Mesenteric fat pad (tissue), 1 donor: ENCODE results near the gene UBAP1L. TPM values are rescaled to one million over a fixed set of nuclear protein-coding genes. Genes with fewer than 3 reads are reported as not detected.
"Not testable (repeated sequence)": the region's sequence is repeated elsewhere in the genome, so short reads cannot be mapped to it uniquely, and the experiment has no call there.

ENCODE experiments used
- DNase-seq: peaks from one replicate; pipeline ENCODE4 v3.0.0-alpha.2; 2020; ENCODE audit warnings: low spot score
- long read RNA-seq: library from polyadenylated mRNA; unstranded; transcript quantifications from one replicate; pipeline ENCODE4 v2.0.0, GENCODE V29; 2020
- total RNA-seq: library from RNA; stranded (reverse); fragmentation: NEBNext Ultra II Directional; extraction: Animal tissue kit (Norgen Biotek cat#: 25700); gene quantifications from one replicate; pipeline ENCODE4 v1.2.1, GENCODE V29; 2021
- donor health status: DM: yes; HTN: yes; CAD: no.

UBAP1L gene
- total RNA-seq = 3.9 TPM
- long read RNA-seq, full-length matches to known transcripts = 1 of 2 reads
- long read RNA-seq, partial matches to known transcripts = 0 of 2 reads
- long read RNA-seq, other reads (novel, unspliced or antisense) = 1 of 2 reads

DNA sequence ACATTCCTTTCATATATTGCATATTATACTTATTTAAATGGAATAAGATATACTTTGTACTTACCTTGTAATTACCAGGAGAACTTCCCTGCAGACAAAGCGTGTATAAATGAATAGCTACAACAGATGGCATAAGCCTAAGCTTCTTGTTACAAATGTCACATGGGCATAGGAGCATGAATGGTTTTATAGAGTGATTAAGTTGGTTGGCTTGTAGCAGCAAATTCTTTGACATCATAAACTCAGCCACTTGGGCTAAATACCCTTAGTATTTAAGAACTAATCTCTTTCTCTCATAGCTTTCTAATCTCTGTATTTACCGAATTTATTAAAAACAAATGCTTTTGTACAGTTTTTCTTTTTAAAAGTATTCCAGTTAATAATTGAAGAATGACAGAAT is at the start of gene UBAP1L:
Gene UBAP1L (minus strand): TSS at position 115 of the 400 bp plus-strand sequence. CDS start 8,985 bp downstream, outside the sequence.
- no peak for DNase-seq

DNA sequence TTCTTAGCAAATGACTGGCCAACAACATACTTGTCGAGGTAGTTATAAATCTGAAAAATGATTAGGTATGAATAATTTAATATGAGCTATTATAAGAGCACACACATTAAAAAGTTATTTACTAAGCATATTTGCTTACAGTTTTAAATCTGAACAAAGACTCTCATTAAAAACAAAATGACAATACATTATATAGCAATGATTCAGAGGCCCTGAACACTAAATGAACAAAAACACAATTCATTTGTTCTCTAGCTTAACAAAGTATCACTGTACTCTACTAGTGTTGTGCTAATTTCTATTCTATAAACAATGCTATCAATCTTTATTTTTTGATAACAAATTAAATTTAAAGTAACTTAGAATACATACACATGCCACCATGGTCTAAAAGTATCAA is 49.1 kb upstream of the UBAP1L start:
- no peak for DNase-seq

- DNase-seq = no peak
Measured at GRCh38 chr15:65163041-65163440, 48.0 kb upstream of the UBAP1L start.

GRCh38 chr15:65156692-65157091 is 41.7 kb upstream of the UBAP1L start:
- DNase-seq = no peak

DNA sequence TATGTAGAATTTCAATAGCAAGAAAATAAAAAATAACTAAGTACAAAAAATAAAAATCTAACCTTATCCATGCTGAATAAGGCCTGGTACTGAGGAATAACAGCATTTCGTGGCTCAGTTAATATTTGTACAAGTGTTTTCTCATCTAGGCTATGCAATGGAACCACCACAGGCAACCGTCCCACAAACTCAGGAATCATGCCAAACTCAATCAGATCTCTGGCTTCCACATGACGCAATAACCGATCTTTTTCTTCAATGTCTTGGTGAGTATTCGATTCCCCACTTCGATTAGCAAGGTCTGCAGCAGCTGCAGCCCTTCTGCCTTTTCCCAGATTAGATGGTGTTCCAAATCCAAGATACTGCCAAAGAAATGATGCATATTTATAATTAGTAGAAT is 39.7 kb upstream of the UBAP1L start:
- DNase-seq = no peak

DNA sequence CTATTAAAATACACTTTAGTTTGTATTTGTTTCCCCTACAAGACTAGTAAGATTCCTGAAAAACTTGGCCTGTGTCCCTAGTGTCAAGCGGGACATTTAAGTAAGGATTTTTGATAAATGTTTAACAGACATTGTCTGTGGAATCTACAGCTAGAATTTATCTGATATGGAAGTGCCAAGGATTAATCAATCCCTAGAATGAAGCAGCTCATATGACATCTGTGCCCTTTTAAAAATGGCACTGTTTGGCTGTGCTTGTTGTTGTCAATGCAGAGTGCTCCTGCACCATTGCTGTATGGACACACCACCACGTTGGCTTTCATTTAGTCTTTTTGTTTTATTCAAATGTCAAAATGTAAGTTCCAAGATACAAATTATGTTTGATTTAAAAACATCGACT is 32.9 kb upstream of the UBAP1L start:
- no peak for DNase-seq

DNA sequence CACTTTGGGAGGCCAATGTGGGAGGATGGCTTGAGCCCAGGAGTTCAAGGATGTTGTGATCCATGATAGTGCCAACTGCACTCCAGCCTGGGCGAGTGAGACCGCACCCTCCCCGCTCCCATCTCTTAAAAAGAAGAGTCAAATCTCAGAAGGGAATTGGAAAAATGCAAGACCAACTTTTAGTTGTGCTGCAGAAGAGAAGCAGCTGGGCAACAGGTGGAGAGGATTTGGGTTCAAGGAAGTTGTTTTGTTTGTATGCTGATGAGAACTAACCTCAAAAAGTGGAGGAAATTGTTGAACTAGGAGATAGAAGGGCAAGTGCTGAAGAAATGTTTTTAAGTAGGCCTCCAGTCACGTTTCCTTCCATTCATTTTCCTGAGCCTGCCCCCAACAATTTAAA is 31.4 kb upstream of the UBAP1L start:
- DNase-seq = no peak

DNA sequence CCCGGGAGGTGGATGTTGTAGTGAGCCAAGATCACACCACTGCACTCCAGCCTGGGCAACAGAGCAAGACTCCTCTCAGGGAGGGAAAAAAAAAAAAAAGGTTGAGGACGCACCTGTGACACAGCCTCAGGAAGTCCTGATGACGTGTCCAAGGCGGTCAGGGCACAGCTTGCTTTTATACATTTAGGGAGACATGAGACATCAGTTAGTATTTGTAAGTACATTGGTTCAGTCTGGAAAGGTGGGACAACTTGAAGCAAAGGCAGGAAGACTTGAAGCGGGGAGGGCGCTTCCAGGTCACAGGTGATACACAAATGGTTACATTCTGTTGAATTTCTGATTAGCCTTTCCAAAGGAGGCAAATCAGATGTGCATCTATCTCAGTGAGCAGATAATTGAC is 23.6 kb upstream of the UBAP1L start:
- not testable (repeated sequence) for DNase-seq

DNA sequence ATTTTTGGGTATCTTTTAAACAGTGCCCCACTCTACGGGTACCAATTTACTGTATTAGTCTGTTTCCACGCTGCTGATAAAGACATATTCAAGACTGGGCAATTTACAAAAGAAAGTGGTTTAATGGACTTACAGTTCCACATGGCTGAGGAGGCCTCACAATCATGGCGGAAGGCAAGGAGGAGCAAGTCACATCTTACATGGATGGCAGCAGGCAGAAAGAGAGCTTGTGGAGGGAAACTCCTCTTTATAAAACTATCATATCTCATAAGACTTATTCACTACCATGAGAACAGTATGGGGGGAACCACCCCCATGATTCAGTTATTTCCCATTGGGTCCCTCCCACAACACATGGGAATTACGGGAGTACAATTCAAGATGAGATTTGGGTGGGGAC is 22.9 kb upstream of the UBAP1L start:
- not testable (repeated sequence) for DNase-seq

DNA sequence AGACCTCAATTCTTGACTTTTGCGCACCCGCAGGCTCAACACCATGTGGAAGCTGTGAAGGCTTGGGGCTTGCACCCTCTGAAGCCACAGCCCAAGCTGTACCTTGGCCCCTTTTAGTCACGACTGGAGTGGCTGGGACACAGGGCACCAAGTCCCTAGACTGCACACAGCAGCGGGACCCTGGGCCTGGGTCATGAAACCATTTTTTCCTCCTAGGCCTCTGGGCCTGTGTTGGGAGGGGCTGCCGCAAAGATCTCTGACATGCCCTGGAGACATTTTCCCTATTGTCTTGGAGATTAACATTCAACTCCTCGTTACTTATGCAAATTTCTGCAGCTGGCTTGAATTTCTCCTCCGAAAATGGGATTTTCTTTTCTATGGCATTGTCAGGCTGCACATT is 22.1 kb upstream of the UBAP1L start:
- DNase-seq = not testable (repeated sequence)

DNA sequence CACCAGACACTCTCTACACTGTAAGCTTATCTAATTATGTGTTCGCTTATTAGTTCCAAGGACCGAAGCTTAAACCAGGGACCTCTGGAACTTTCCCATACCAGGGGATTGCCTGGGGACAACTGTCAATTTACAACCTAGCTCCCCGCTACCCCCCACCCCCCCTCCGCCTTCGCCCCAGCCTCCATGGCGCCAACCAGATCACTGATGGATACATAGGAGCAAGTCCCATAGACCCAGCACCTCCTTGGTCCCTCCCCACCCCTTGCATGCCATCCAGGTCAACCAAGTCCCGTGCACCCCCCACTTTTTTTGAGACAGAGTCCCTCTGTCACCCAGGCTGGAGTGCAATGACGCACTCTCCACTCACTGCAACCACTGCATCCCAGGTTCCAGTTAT is 19.5 kb upstream of the UBAP1L start:
- no peak for DNase-seq

DNA sequence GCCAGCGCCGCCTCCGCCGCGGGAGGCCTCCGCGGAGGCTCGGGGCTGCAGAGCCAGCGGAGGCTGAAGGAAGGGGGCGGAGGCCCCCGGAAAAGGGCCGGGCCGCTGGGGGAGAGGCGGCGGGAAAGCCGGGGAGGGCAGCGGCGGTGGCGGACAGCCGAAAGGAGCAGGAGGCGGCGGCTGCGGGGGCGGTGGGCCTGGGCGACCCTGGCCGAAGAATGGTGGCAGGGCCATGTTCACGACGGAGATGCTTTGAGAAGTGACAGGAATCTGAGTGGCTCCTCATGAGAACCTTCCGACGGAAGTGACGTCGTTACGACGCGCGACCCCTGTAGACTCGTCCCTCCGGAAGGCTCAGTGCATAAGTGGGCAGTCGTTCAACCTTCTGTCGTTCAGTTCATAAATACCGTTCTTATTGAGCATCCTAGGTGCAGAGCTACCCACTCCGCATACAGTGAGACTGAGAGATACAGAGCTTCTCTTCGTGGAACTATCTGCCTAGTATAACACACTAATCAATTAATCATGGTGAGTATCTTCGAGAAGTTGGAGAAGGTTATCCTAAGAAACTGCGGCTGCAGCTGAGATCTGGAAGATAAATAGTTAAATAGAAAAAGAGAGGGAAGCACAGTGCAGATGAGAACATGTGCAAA is 18.7 kb upstream of the UBAP1L start, which contains the start of gene PDCD7:
Gene PDCD7 (minus strand): TSS at position 261 of the 653 bp plus-strand sequence. CDS start 27 bp downstream, at position 234.
- no peak for DNase-seq

GRCh38 chr15:65132878-65133547 is 18.0 kb upstream of the UBAP1L start:
- no peak for DNase-seq

DNA sequence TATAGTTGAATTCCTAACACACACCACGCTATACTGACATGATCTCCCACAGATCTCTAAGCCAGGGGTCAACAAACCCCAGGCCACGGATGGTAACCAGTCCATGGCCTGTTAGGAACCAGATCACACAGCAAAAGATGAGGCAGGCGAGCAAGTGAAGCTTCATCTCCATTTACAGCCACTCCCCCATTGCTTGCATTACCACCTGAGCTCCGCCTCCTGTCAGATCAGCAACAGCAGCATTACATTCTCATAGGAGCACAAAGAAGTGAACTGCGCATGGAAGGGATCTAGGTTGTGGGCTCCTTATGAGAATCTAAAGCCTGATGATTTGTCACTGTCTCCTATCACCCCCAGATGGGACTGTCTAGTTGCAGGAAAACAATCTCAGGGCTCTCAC is 15.9 kb upstream of the UBAP1L start:
- DNase-seq = no peak

DNA sequence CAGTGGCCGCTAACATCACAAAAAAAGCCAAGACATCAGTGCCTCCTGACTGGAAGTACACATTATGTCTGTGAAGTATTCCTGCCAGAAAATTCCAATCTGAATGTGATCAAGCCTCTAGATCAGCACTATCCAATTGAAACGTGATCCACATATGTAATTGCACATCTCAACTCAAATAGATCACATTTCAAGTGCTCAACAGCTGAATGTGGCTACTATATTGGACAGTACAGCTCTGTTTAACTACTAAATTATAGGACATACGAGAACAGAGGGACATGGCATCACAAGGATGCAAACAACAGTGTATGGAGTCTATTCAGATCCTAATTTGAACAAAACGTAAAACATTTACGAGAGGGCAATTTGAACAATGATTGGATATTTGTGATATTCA is 542 bp upstream of the UBAP1L start:
- DNase-seq = no peak

DNA sequence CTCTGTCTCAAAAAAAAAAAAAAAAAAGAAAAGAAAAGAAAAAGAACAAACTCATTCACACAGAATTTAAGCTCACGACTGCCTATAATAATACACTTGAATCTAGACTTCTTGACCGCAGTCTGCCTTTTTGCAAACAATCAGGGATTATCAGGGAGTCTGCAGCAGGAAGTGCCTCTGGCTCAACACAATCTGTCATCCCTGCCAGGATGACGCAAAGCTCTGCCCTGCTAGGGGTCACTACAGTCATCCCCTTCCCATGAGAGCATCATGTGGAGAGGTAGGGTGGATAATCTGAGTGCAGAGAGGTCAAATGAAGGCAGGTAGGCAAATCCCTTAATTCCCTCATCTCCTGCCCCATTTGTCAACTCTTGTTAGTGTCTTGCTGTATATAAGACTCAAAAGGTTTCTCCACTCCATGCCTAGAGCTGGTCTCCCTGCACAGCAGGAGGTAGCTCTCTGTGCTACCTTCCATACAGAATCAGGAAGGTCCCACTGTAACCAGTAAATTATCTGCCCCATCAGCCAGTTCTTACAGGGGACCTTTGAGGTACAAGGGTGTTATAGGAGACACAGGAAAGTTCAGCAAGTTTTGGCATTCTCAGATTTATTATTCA is 4.2 kb downstream of the UBAP1L start:
- peak; percentile 30 for DNase-seq

DNA sequence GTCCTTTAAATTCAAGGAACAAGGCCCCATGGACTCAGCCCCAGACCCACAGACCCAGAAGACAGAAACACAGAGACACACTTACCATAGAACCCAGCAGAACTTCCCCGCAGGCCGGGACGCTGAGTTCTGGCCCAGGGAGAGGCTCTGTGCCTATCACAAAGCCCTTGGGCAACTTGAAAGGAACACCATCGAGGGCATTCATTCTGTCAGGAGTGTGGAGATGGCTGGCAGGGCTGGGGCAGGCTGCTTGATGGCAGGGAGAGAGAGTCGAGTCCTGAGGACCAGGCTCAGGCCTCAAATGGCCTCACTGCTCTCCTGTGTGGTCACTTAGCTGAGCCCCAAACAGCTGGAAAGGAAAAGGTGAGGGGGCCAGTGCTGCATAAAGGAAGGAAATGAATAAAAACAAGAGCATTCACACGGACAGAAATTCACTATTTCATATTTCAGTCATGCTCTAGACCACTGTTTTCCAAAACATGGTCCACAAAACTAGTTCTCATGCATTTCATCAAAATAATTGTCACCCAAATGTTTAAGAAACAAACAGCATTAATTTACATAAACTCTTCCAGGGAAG is 8.9 kb downstream of the UBAP1L start:
- peak; percentile 88 for DNase-seq

GRCh38 chr15:65105038-65105437 is 10.0 kb downstream of the UBAP1L start:
- peak; percentile 76 for DNase-seq

- peak; percentile 57 for DNase-seq
Measured at GRCh38 chr15:65102912-65103311, 12.1 kb downstream of the UBAP1L start.

GRCh38 chr15:65101891-65102708 is 12.9 kb downstream of the UBAP1L start:
- DNase-seq = peak; percentile 89

GRCh38 chr15:65101411-65101890 is 13.5 kb downstream of the UBAP1L start:
- DNase-seq = peak; percentile 89
